ENCODE data around the gene GCKR. TPM values are rescaled to one million over a fixed set of nuclear protein-coding genes. Genes with fewer than 3 reads are reported as not detected.
"Not testable (repeated sequence)": the region's sequence is repeated elsewhere in the genome, so short reads cannot be mapped to it uniquely, and the experiment has no call there.

The GCKR gene
- total RNA-seq, 1 experiment from 2014 or later, result 0.11 TPM

- H3K18ac ChIP-seq (ENCODE audit: insufficient read length, low read depth, low read length), result no peak overlapping the region
Observed at GRCh38 chr2:27552941-27553340, 56.3 kb downstream of the GCKR start.

GRCh38 chr2:27554451-27554850, 57.8 kb downstream of the GCKR start:
- not testable (repeated sequence) for H2AFZ ChIP-seq (ENCODE audit: low read length); H2BK12ac ChIP-seq (ENCODE audit: insufficient read length, low read depth, low read length); H3K79me1 ChIP-seq (ENCODE audit: insufficient read depth, low read depth, low read length, poor library complexity, severe bottlenecking); H2BK20ac ChIP-seq (ENCODE audit: low read depth, low read length, poor library complexity, severe bottlenecking); H4K5ac ChIP-seq (ENCODE audit: insufficient read length, low read depth, low read length); H4K91ac ChIP-seq (ENCODE audit: insufficient read length, low read depth, low read length); DNase-seq; H3K79me2 ChIP-seq (ENCODE audit: insufficient read depth, low read length); H2AK5ac ChIP-seq (ENCODE audit: insufficient read length, low read length); H3K4me1 Mint-ChIP-seq; H3K36me3 Mint-ChIP-seq (ENCODE audit: insufficient read depth in 1 of 3, low read depth in 3 of 3); H4K8ac ChIP-seq (replicated peaks; ENCODE audit: insufficient read length, low read depth, low read length); H3K9me3 ChIP-seq (ENCODE audit: control insufficient read depth, low read depth, low read length); H3K23me2 ChIP-seq (ENCODE audit: insufficient read length, low read depth, low read length, poor library complexity, severe bottlenecking); H3K4ac ChIP-seq (ENCODE audit: low read depth, low read length); H3K27me3 ChIP-seq (ENCODE audit: insufficient read depth, low read length); H3K27ac Mint-ChIP-seq; H3K4me3 Mint-ChIP-seq; H2BK15ac ChIP-seq (ENCODE audit: low read depth, low read length); H2BK5ac ChIP-seq (ENCODE audit: insufficient read length, low read length); H3K27ac ChIP-seq (ENCODE audit: insufficient read length, low read depth, low read length); H3T11ph ChIP-seq (ENCODE audit: low read length); H3K18ac ChIP-seq (ENCODE audit: insufficient read length, low read depth, low read length); H3K4me1 ChIP-seq (ENCODE audit: insufficient read depth, low read length); H3K14ac ChIP-seq (ENCODE audit: insufficient read depth, low read length); H3K23ac ChIP-seq (ENCODE audit: insufficient read length, low read depth, low read length); H3K56ac ChIP-seq (ENCODE audit: insufficient read length, low read depth, low read length); H4K20me1 ChIP-seq (ENCODE audit: control insufficient read depth, insufficient read depth, insufficient read length); H2BK120ac ChIP-seq (ENCODE audit: low read depth, low read length, poor library complexity, severe bottlenecking); H3K4me2 ChIP-seq (ENCODE audit: insufficient read depth, insufficient read length, low read length); H3K9ac ChIP-seq (ENCODE audit: extremely low read depth, insufficient read length, low read length)
- no CpG with 5 or more reads among the region's 3 CpGs for WGBS (ENCODE audit: extremely low coverage, insufficient read length, low lambda C conversion rate)
- H3K27me3 Mint-ChIP-seq (ENCODE audit: low read depth), result peaks cover 30% of the 10 kb centered on the region
- H3K9me3 Mint-ChIP-seq, result peaks cover 6 to 15% of the 10 kb centered on the region in 2 experiments; a peak in 2 of 5 replicates

More at GRCh38 chr2:27552941-27553340, 56.3 kb downstream of the GCKR start:
- H3K23ac ChIP-seq (ENCODE audit: insufficient read length, low read depth, low read length), result no peak overlapping the region
- no peak overlapping the region for H2BK120ac ChIP-seq (ENCODE audit: low read depth, low read length, poor library complexity, severe bottlenecking)
- H3T11ph ChIP-seq (ENCODE audit: low read length), result no peak overlapping the region
- no peak overlapping the region for H2BK5ac ChIP-seq (ENCODE audit: insufficient read length, low read length)
- no CpG with 5 or more reads among the region's 2 CpGs for WGBS (ENCODE audit: extremely low coverage, insufficient read length, low lambda C conversion rate)
- H3K4ac ChIP-seq (ENCODE audit: low read depth, low read length), result no peak overlapping the region
- Mint-ChIP-seq H3K4me1 (no peaks in the 10 kb centered on the region), H3K27me3 (ENCODE audit: low read depth) (peaks cover 29% of the 10 kb centered on the region), H3K36me3 (ENCODE audit: insufficient read depth in 1 of 3, low read depth in 3 of 3) (no peaks in the 10 kb centered on the region), H3K27ac (no peak overlapping the region), H3K9me3 (peaks cover 2 to 11% of the 10 kb centered on the region in 2 experiments; a peak in 3 of 5 replicates), H3K4me3 (no peak overlapping the region)
- TF ChIP-seq CTCF (conservative IDR thresholded peaks at IDR 0.05), result no peak
- no peaks in the 10 kb centered on the region for H3K79me1 ChIP-seq (ENCODE audit: insufficient read depth, low read depth, low read length, poor library complexity, severe bottlenecking)
- H3K4me2 ChIP-seq (ENCODE audit: insufficient read depth, insufficient read length, low read length), result no peak overlapping the region
- H3K56ac ChIP-seq (ENCODE audit: insufficient read length, low read depth, low read length), result no peak overlapping the region
- H3K27me3 ChIP-seq (ENCODE audit: insufficient read depth, low read length), result no peaks in the 10 kb centered on the region
- H4K5ac ChIP-seq (ENCODE audit: insufficient read length, low read depth, low read length), result no peak overlapping the region
- no peak overlapping the region for H3K9ac ChIP-seq (ENCODE audit: extremely low read depth, insufficient read length, low read length)
- H3K23me2 ChIP-seq (ENCODE audit: insufficient read length, low read depth, low read length, poor library complexity, severe bottlenecking), result no peaks in the 10 kb centered on the region
- no peak overlapping the region for H2BK20ac ChIP-seq (ENCODE audit: low read depth, low read length, poor library complexity, severe bottlenecking)
- no peak overlapping the region for H4K91ac ChIP-seq (ENCODE audit: insufficient read length, low read depth, low read length)
- H3K14ac ChIP-seq (ENCODE audit: insufficient read depth, low read length), result no peak overlapping the region
- H4K8ac ChIP-seq (replicated peaks; ENCODE audit: insufficient read length, low read depth, low read length), result no peak overlapping the region
- H2BK12ac ChIP-seq (ENCODE audit: insufficient read length, low read depth, low read length), result no peak overlapping the region
- H3K4me1 ChIP-seq (ENCODE audit: insufficient read depth, low read length), result no peaks in the 10 kb centered on the region
- no peak overlapping the region for H2AFZ ChIP-seq (ENCODE audit: low read length)
- no peaks in the 10 kb centered on the region for H4K20me1 ChIP-seq (ENCODE audit: control insufficient read depth, insufficient read depth, insufficient read length)
- no peak for DNase-seq
- no peaks in the 10 kb centered on the region for H3K9me3 ChIP-seq (ENCODE audit: control insufficient read depth, low read depth, low read length)
- H2BK15ac ChIP-seq (ENCODE audit: low read depth, low read length), result no peak overlapping the region
- no peak overlapping the region for H2AK5ac ChIP-seq (ENCODE audit: insufficient read length, low read length)
- H3K27ac ChIP-seq (ENCODE audit: insufficient read length, low read depth, low read length), result no peak overlapping the region
- no peaks in the 10 kb centered on the region for H3K79me2 ChIP-seq (ENCODE audit: insufficient read depth, low read length)

Measured in H9 (cell line).